ENCODE results near the gene VAPA.

Gene VAPA

DNA sequence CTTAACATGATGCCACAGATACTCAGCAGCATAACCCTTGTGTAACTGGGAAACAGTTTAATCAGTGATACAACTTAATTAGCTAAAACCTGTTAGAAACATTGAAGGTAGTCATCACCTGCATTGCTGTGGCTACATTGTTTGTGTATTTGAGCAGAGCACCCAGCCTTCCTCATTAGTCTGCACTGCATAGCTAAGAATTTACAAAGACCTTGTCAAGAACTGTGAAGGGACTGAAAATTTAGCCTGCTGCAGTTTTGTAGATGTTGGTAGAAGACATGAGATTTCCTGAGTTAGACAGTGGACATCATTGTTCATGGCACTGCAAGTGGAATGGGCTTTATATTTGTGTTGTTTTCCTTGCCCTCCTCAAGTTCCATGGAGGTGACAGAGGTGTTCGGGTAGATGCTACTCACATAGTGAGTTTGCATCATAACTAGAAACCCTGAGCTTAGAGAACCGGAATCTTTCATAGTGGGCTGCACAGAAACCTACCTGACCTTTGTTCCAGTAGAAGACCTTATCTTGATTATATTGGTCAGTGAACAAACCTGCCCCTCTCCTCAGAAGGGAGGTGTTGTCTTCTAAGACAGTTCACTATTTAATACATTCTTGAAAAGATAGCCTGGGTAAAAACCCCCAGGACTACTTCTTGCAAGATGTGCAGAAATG is 12.5 kb downstream of the VAPA start:
- no peak overlapping the region for H3K4me3 ChIP-seq (ENCODE audit: low read depth, low read length)
- TF ChIP-seq, protein P1, sequence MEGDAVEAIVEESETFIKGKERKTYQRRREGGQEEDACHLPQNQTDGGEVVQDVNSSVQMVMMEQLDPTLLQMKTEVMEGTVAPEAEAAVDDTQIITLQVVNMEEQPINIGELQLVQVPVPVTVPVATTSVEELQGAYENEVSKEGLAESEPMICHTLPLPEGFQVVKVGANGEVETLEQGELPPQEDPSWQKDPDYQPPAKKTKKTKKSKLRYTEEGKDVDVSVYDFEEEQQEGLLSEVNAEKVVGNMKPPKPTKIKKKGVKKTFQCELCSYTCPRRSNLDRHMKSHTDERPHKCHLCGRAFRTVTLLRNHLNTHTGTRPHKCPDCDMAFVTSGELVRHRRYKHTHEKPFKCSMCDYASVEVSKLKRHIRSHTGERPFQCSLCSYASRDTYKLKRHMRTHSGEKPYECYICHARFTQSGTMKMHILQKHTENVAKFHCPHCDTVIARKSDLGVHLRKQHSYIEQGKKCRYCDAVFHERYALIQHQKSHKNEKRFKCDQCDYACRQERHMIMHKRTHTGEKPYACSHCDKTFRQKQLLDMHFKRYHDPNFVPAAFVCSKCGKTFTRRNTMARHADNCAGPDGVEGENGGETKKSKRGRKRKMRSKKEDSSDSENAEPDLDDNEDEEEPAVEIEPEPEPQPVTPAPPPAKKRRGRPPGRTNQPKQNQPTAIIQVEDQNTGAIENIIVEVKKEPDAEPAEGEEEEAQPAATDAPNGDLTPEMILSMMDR (IDR thresholded peaks at IDR 0.05; ENCODE audit: low read depth, low read length, missing control alignments), result no peak
- no peak for DNase-seq (ENCODE audit: low read depth)
- in situ Hi-C loops (cut with HindIII; ENCODE audit: low sequenced_read_pairs), result no loop called here

DNA sequence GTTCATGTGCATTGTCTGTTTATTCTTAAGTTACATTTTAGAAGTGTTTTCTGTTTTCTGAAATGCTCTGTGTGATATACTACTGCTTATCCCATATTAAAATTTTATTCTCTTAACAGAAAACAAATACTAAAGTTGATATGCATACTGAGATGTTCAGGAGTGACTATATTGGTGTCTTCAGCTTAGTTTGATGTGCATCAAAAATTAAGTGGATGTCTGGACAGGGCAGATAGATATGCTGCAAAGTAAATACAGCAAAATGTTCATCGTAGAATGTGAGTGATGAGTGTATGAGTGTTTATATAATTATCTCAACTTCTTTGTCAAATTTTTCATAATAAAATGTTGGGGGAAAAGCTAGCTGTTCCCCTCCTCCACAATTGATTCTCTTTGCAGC is 13.2 kb downstream of the VAPA start:
- no peak overlapping the region for H3K4me3 ChIP-seq (ENCODE audit: low read depth, low read length)
- in situ Hi-C loops (cut with HindIII; ENCODE audit: low sequenced_read_pairs), result no loop called here
- DNase-seq (ENCODE audit: low read depth), result no peak
- TF ChIP-seq, protein P1 (IDR thresholded peaks at IDR 0.05; ENCODE audit: low read depth, low read length, missing control alignments), result no peak

DNA sequence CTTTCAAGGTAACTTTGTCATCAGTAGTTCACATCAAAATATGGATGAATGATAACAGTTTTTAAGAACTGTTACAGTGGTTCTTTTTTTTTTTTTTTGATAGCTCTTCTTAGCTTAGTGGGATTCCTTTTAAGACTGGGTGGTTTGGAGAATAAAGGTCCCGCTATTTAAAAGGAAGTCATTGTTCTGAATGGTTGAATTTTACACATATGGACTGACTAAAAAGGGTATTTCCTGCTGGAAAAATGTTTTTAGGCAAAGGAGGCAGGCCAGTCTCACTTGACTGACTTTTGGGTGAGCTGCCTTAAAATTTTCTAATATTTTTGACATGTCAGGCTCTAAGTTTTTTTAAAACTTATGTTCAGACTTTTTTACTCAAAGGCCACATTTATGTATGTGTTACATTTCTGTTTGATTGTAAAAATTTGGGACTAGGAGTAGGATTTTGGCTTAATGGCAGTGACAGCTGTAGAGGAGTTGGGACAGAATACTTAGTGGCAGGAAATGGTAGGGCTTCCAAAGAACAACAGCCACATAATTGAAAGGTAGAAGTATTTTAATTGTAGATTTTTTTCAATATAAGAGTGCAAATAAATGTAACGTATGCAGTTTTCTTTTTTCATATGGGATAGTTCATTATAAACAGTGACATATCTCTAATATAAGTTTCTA is 13.7 kb downstream of the VAPA start:
- TF ChIP-seq, protein P1 (IDR thresholded peaks at IDR 0.05; ENCODE audit: low read depth, low read length, missing control alignments), result no peak
- in situ Hi-C loops (cut with HindIII; ENCODE audit: low sequenced_read_pairs), result no loop called here
- DNase-seq (ENCODE audit: low read depth), result no peak
- no peak overlapping the region for H3K4me3 ChIP-seq (ENCODE audit: low read depth, low read length)

DNA sequence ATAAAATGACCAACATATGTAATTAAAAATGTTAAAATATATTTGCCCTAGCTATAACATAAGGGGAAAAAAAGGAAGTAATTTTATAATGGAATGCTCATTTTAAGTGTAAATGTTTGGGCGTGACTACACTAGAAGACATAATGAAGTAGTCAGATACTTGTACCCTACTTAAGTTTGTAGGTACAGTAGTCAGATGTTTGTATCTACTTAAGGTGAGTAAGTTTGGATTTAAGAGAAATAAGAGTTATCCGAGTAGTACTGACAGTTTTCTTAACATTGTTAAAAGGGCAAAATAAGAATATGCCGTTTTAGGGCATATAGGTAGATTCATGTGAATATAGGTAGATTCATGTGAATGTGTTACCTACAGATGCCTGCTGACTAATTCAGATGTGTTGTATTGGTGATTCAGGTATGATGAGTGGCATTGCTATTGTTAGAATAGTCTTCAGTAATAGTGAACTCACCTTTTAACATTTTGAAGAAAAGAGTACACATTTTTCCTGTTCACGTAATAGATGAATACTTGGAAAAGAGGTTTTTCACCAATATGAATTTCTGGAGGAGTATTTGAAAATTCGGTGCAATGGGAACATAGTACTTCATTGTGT is 14.9 kb downstream of the VAPA start:
- no peak overlapping the region for H3K4me3 ChIP-seq (ENCODE audit: low read depth, low read length)
- TF ChIP-seq, protein P1 (IDR thresholded peaks at IDR 0.05; ENCODE audit: low read depth, low read length, missing control alignments), result no peak
- in situ Hi-C loops (cut with HindIII; ENCODE audit: low sequenced_read_pairs), result no loop called here
- no peak for DNase-seq (ENCODE audit: low read depth)

DNA sequence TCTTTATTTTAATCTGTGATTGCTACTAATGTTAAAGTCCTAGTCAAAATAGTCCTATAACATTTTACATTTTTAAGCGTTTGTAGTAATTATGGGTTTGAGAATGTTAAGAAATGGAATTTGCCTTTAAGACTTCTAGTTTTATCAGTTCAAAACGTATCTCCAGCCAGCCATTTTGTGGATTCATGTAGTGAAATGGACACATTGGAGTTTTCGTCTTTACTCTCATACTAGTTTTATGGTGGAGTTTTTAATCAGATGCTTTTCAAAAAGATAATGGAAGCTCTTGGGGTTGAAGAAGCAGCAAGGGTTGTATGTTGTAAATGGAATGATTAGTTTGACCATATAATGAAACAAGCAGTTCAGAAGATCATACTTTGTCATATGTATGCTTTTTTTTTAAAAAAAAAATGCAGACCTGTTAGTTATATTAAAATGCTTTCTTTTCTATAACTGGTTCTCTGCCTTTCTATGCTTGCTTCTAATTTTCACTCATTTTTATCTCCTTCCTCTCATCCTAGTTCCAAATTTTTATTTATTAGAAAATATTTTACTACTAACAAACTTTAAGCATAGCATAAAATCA is 16.6 kb downstream of the VAPA start:
- H3K4me3 ChIP-seq (ENCODE audit: low read depth, low read length), result no peak overlapping the region
- TF ChIP-seq, protein P1 (IDR thresholded peaks at IDR 0.05; ENCODE audit: low read depth, low read length, missing control alignments), result no peak
- in situ Hi-C loops (cut with HindIII; ENCODE audit: low sequenced_read_pairs), result no loop called here
- DNase-seq (ENCODE audit: low read depth), result no peak

DNA sequence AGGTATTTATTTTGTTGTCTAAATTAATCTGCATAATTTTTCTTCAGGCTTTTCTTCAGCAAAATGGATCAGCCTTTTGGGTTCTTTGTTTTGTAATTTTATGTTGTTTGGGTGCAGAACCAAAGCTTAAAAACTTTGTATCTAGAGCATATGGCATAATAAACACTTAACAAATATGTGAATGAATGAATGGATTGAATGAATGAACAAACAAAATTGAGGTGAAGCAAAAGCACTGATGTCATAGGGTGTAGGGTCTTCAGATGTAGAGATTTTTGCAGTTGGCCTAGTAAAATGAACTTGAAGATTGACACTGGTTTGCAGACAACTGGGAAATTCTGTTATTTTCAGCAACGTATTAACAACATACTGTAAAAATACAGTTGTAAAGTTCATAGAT is 17.3 kb downstream of the VAPA start:
- DNase-seq (ENCODE audit: low read depth), result no peak
- in situ Hi-C loops (cut with HindIII; ENCODE audit: low sequenced_read_pairs), result no loop called here
- no peak overlapping the region for H3K4me3 ChIP-seq (ENCODE audit: low read depth, low read length)
- TF ChIP-seq, protein P1 (IDR thresholded peaks at IDR 0.05; ENCODE audit: low read depth, low read length, missing control alignments), result no peak

Measured in astrocyte of the cerebellum (primary cell).